Glutamatergic neuron (in vitro differentiated cells): ENCODE data around the gene CFAP92. TPM values are rescaled to one million over a fixed set of nuclear protein-coding genes. Genes with fewer than 3 reads are reported as not detected.

Source experiments
- DNase-seq: peaks from one replicate; pipeline ENCODE4 v3.0.0; 2022
- H3K27ac Mint-ChIP-seq: one replicate; pipeline ENCODE4 v1.8.0; 2020; ENCODE audit warnings: mild to moderate bottlenecking, mixed read lengths, inconsistent platforms; ENCODE audit not compliant: unreplicated experiment
- H3K27me3 Mint-ChIP-seq: one replicate; pipeline ENCODE4 v1.8.0; 2020; ENCODE audit warnings: mild to moderate bottlenecking, moderate library complexity, mixed read lengths, inconsistent platforms; ENCODE audit not compliant: unreplicated experiment
- H3K36me3 Mint-ChIP-seq: one replicate; pipeline ENCODE4 v1.8.0; 2020; ENCODE audit warnings: mild to moderate bottlenecking, mixed read lengths, inconsistent platforms; ENCODE audit not compliant: unreplicated experiment
- H3K4me1 Mint-ChIP-seq: one replicate; pipeline ENCODE4 v1.8.0; 2020; ENCODE audit warnings: mild to moderate bottlenecking, low read depth, mixed read lengths, inconsistent platforms; ENCODE audit not compliant: unreplicated experiment
- H3K4me3 Mint-ChIP-seq: one replicate; pipeline ENCODE4 v1.8.0; 2020; ENCODE audit warnings: mild to moderate bottlenecking, mixed read lengths, inconsistent platforms; ENCODE audit not compliant: unreplicated experiment
- H3K9me3 Mint-ChIP-seq: one replicate; pipeline ENCODE4 v1.8.0; 2020; ENCODE audit warnings: mild to moderate bottlenecking, moderate library complexity, mixed read lengths, inconsistent platforms; ENCODE audit not compliant: unreplicated experiment
- total RNA-seq: library from RNA; stranded (reverse); fragmentation: NEBNext Ultra II Directional; extraction: Animal tissue kit (Norgen Biotek cat#: 25700); gene quantifications from one replicate; pipeline ENCODE4 v1.2.1, GENCODE V29; 2021; ENCODE audit not compliant: unreplicated experiment
- TF ChIP-seq, protein P1 (sequence below): fragments of 200-600 bp; sonication (generic); IDR thresholded peaks from one replicate; pipeline ENCODE4 v1.5.0; 2021; ENCODE audit not compliant: partially characterized antibody, unreplicated experiment

CFAP92 gene
- total RNA-seq, 1 donor from 2014 or later = 0.15 TPM

DNA sequence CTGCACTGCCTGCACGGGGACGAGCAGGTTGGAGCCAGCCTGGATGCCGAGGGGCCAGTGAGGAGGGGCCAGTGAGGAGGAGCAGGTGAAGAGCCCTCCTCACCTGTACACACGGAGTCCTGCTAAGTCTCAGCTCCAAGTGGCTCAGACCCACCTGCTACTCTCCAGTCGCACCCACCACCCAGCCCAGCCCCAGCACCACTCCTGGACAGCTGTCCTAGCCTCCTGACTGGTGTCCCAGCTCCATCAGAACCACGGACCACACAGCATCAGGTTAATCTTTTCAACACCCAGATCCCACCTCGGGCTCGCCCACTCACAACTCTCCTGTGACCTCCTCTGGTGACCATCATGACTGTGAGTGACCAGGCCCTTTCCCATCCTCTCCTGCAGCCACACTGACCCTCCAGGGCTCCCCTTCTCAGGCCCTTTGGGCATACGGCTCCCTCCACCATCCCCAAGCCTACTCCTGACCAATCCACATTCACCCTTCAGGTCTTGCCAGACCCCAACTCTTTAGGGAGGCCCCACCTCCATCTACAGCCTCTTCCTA is 21.0 kb upstream of the CFAP92 start:
- TF ChIP-seq, protein P1, sequence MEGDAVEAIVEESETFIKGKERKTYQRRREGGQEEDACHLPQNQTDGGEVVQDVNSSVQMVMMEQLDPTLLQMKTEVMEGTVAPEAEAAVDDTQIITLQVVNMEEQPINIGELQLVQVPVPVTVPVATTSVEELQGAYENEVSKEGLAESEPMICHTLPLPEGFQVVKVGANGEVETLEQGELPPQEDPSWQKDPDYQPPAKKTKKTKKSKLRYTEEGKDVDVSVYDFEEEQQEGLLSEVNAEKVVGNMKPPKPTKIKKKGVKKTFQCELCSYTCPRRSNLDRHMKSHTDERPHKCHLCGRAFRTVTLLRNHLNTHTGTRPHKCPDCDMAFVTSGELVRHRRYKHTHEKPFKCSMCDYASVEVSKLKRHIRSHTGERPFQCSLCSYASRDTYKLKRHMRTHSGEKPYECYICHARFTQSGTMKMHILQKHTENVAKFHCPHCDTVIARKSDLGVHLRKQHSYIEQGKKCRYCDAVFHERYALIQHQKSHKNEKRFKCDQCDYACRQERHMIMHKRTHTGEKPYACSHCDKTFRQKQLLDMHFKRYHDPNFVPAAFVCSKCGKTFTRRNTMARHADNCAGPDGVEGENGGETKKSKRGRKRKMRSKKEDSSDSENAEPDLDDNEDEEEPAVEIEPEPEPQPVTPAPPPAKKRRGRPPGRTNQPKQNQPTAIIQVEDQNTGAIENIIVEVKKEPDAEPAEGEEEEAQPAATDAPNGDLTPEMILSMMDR = no peak
- no peak overlapping the region for H3K4me3 Mint-ChIP-seq
- no peaks in the 10 kb centered on the region for H3K36me3 Mint-ChIP-seq
- no peak overlapping the region for H3K27ac Mint-ChIP-seq
- H3K27me3 Mint-ChIP-seq = peaks cover 4% of the 10 kb centered on the region
- peaks cover 12% of the 10 kb centered on the region for H3K4me1 Mint-ChIP-seq
- no peak for DNase-seq
- H3K9me3 Mint-ChIP-seq = peaks cover 6% of the 10 kb centered on the region

DNA sequence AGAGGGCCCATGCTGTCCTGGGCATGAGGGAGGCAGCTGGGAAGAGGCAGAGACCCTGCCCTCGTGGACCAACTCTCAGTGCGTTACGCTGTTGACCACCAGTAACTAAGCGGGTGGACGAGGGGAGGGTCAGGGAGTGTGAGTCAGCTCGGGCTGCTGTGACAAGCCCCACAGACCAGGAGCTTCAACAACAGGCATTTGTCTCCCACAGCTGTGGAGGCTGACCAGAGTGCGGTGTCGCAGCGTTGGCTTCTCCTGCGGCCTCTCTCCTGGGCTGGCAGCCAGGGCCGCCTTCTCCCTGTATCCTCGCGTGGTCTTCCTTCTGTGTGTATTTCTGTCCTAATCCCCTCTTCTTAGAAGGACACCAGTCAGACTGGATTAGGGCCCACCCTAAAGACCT is 20.3 kb upstream of the CFAP92 start:
- DNase-seq = no peak
- no peak overlapping the region for H3K4me3 Mint-ChIP-seq
- TF ChIP-seq, protein P1 = no peak
- H3K36me3 Mint-ChIP-seq = no peaks in the 10 kb centered on the region
- peaks cover 4% of the 10 kb centered on the region for H3K27me3 Mint-ChIP-seq
- H3K4me1 Mint-ChIP-seq = peaks cover 12% of the 10 kb centered on the region
- H3K9me3 Mint-ChIP-seq = peaks cover 6% of the 10 kb centered on the region
- no peak overlapping the region for H3K27ac Mint-ChIP-seq

DNA sequence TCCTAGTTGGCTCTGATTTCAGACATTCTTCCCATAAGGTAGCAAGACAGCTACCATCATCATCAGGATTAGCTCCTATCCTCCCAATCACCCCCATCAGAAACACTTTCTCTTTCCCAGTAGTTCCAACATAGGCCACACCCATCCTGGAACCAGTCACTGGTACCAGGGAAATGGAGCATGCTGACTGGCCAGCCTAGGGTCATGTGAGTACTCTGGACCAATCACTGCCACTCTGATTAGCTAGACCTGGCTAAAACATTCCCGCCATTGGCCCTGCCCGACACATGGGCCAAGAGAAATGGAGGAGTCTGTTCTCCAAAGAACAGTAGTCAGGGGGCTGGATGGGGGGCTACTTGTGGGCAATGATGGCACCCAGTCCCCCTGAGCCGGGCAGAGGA is 19.6 kb upstream of the CFAP92 start:
- Mint-ChIP-seq H3K27ac (no peak overlapping the region), H3K27me3 (peaks cover 4% of the 10 kb centered on the region), H3K4me1 (peaks cover 5% of the 10 kb centered on the region), H3K4me3 (no peak overlapping the region), H3K9me3 (peaks cover 6% of the 10 kb centered on the region), H3K36me3 (no peaks in the 10 kb centered on the region)
- DNase-seq = no peak
- TF ChIP-seq, protein P1 = no peak

DNA sequence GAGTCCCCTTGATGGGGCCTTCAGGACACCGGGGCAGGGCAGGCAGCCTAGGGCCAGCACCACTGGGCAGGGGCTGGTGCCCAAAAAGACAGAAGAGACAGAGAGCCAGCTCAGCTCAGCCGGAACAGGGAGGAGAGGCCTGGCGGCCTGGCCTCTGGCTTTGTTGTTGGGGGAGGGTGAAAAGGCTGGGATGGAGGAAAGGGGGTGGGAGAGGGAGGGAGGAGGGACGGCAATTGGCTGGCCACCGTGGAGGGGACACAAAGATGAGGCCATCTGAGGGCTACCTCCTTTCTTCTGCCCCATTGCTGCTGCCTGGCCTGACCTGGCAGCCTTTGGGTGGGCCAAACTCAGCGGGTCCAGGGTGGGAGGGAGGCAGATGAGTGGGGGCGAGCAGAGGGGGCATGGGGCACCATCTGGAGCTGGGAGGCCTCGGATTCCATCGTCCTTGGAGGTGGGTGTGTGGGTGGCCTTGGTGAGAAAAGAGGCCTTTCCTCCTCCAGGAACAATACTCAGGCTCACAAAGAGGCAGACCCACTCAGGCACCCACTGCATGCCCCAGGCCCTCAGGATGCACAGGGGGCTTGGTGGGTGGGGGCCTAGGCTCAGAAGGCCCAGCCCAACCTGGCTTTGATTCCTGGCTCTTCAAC is 16.6 kb upstream of the CFAP92 start:
- TF ChIP-seq, protein P1 = no peak
- no peak for DNase-seq
- Mint-ChIP-seq H3K27ac (no peak overlapping the region), H3K27me3 (peaks cover 6% of the 10 kb centered on the region), H3K9me3 (peaks cover 6% of the 10 kb centered on the region), H3K36me3 (no peaks in the 10 kb centered on the region), H3K4me1 (no peaks in the 10 kb centered on the region), H3K4me3 (no peak overlapping the region)

- H3K36me3 Mint-ChIP-seq = no peaks in the 10 kb centered on the region
- H3K9me3 Mint-ChIP-seq = peaks cover 6% of the 10 kb centered on the region
- H3K27ac Mint-ChIP-seq = no peak overlapping the region
- no peaks in the 10 kb centered on the region for H3K4me1 Mint-ChIP-seq
- peaks cover 10% of the 10 kb centered on the region for H3K27me3 Mint-ChIP-seq
- DNase-seq = no peak
- TF ChIP-seq, protein P1 = no peak
- H3K4me3 Mint-ChIP-seq = no peak overlapping the region
These were observed 15.4 kb upstream of the CFAP92 start for GRCh38 chr3:129009266-129009665.
